ENCODE data around the gene RPS6KA2. TPM values are rescaled to one million over a fixed set of nuclear protein-coding genes. Genes with fewer than 3 reads are reported as not detected.

The RPS6KA2 gene
- total and polyA plus RNA-seq, 2 donors (not counting 3 experiments of a cell fraction or from before 2014, with no cell fraction given), result 54.5 to 75.8 TPM

DNA sequence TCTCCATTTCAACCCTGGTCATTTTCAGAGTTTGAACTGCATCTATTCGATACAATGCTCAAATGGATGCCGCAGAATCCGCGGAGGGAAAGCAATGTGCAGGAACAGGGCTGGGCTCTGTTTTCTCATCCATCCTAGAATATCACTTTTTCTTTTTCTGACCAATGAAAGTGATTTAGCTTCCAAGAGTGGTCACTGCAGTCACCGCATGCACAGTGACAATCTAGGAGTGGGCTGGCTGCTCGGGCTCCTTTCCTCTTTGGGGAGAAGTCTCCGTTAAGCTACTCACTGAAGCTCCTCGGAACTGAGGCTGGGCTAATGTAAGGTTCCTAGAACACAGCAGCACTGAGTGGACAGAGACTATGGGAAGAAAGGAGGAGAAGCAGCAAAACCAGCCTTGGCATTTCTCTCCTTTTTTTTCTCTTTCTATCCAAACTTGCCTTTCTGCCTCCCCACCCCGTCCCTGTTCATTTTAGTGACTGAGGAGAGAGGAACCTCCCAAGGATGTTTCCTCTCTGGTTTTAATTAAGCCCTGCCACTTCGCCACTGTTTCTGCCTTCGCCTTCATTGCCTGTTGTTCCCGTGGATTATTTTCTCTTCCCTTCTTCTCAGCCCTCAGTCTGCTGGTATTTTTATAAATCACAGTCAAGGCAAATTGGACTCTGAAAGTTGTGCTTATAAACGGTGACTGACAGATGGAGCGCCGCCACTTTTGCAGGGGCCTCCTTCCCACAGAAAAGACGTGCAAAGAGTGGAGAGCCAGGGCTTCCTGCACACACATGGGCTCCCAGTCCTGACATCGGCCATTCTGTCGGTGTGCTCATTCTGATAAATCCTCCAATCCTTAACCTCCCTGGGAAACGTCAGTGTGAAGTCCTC, 81.7 kb downstream of the RPS6KA2 start:
- no TSS peak for BruUV-seq (replicated peaks)
- no peak for TF ChIP-seq FOS (IDR thresholded peaks at IDR 0.05; ENCODE audit: borderline replicate concordance, insufficient read depth, low read length)
- TF ChIP-seq GATA2 (IDR thresholded peaks at IDR 0.05; ENCODE audit: insufficient read depth, insufficient read length, low read depth, low read length), result no peak
- TF ChIP-seq POLR2AphosphoS5 (IDR thresholded peaks at IDR 0.05; ENCODE audit: insufficient read depth, low read depth, low read length), result no peak
- TF ChIP-seq, protein P1, sequence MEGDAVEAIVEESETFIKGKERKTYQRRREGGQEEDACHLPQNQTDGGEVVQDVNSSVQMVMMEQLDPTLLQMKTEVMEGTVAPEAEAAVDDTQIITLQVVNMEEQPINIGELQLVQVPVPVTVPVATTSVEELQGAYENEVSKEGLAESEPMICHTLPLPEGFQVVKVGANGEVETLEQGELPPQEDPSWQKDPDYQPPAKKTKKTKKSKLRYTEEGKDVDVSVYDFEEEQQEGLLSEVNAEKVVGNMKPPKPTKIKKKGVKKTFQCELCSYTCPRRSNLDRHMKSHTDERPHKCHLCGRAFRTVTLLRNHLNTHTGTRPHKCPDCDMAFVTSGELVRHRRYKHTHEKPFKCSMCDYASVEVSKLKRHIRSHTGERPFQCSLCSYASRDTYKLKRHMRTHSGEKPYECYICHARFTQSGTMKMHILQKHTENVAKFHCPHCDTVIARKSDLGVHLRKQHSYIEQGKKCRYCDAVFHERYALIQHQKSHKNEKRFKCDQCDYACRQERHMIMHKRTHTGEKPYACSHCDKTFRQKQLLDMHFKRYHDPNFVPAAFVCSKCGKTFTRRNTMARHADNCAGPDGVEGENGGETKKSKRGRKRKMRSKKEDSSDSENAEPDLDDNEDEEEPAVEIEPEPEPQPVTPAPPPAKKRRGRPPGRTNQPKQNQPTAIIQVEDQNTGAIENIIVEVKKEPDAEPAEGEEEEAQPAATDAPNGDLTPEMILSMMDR (IDR thresholded peaks at IDR 0.05; ENCODE audit: extremely low read depth in 1 of 2, insufficient read depth in 1 of 2, low read depth in 1 of 2, low read length in 2 of 2), result no peak
- no peak for TF ChIP-seq POLR2A (IDR thresholded peaks at IDR 0.05; ENCODE audit: low read depth, low read length)
- no peak for TF ChIP-seq EZH2 (IDR thresholded peaks at IDR 0.05; ENCODE audit: borderline replicate concordance, low read depth, low read length, severe bottlenecking)
- no peak for TF ChIP-seq JUN (IDR thresholded peaks at IDR 0.05; ENCODE audit: borderline replicate concordance, insufficient read depth, insufficient read length, low read depth)
- no peak for TF ChIP-seq MYC (IDR thresholded peaks at IDR 0.05; ENCODE audit: low read depth, low read length)
- TF ChIP-seq, protein P2, sequence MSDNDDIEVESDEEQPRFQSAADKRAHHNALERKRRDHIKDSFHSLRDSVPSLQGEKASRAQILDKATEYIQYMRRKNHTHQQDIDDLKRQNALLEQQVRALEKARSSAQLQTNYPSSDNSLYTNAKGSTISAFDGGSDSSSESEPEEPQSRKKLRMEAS (IDR thresholded peaks at IDR 0.05; ENCODE audit: insufficient read depth, insufficient read length), result no peak
- H3K9me1 ChIP-seq (replicated peaks; ENCODE audit: control insufficient read depth, extremely low read depth, insufficient read depth, low read length), result no peaks in the 10 kb centered on the region
- H3K9me3 ChIP-seq (replicated peaks; ENCODE audit: control insufficient read depth, insufficient read depth, low read length), result no peaks in the 10 kb centered on the region
- FAIRE-seq, result no peak
- peaks cover 9% of the 10 kb centered on the region for H3K4me1 ChIP-seq (ENCODE audit: control insufficient read depth, extremely low read depth, insufficient read depth, low read length)
- DNase-seq (ENCODE audit: low read depth, low spot score), result no peak
- no peaks in the 10 kb centered on the region for H4K20me1 ChIP-seq (replicated peaks; ENCODE audit: control insufficient read depth, extremely low read depth, insufficient read depth, low read length)
- H3K27me3 ChIP-seq (ENCODE audit: control insufficient read depth in 2 of 2, insufficient read depth in 2 of 2, low read length in 2 of 2), result no peaks in the 10 kb centered on the region
- no peak overlapping the region for H2AFZ ChIP-seq (ENCODE audit: low read depth, low read length)
- H3K27ac ChIP-seq (ENCODE audit: insufficient read depth, low read depth, low read length), result no peak overlapping the region
- H3K4me2 ChIP-seq (ENCODE audit: insufficient read depth, low read length), result no peak overlapping the region
- no peaks in the 10 kb centered on the region for H3K79me2 ChIP-seq (ENCODE audit: control insufficient read depth, insufficient read depth, low read length)
- no peak overlapping the region for H3K9ac ChIP-seq (replicated peaks; ENCODE audit: extremely low read depth, insufficient read depth, low read length)
- no peak overlapping the region for H3K4me3 ChIP-seq (replicated peaks in 1 of 3; ENCODE audit: insufficient read depth in 1 of 3, low read depth in 1 of 3, low read length in 3 of 3)
- POLR2A ChIA-PET, result no interaction called here
- dilution Hi-C loops (cut with MboI; ENCODE audit: extremely low pct_ligation_motif_present, low sequenced_read_pairs), result no loop called here
- intact Hi-C loops (cut with micrococcal nuclease), result no loop called here
- CTCF ChIA-PET, result no interaction called here
- H3K36me3 ChIP-seq (ENCODE audit: control insufficient read depth in 2 of 2, extremely low read depth in 1 of 2, insufficient read depth in 2 of 2, low read length in 2 of 2), result peaks cover 3 to 4% of the 10 kb centered on the region in 2 experiments

Data from endothelial cell of umbilical vein (primary cell).